HPDE6-E6E7 (cell line): ENCODE data around the gene EGFR.

Source experiments
- DNase-seq: peaks from one replicate; pipeline ENCODE4 v3.0.0; 2011; ENCODE audit warnings: missing footprints; ENCODE audit errors: extremely low spot score

EGFR gene

DNA sequence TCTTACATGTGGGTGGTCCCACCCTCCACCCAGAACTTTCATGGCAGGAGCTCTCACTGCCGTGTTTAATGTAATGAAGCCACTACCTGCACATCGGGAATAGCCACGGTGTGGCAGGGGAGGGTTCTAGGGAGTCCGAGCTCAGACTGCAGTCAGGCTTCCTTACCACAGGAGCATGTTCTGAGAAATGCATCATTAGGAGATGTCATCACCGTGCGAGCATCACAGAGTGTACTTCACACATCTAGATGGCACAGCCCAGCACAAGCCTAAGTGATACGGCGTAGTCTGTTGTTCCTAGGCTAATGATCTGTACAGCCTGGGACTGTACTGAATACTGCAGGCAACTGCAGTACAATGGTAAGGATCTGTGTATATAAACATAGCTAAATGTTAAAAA lies 193.4 kb downstream of the EGFR start:
- DNase-seq: no peak

DNA sequence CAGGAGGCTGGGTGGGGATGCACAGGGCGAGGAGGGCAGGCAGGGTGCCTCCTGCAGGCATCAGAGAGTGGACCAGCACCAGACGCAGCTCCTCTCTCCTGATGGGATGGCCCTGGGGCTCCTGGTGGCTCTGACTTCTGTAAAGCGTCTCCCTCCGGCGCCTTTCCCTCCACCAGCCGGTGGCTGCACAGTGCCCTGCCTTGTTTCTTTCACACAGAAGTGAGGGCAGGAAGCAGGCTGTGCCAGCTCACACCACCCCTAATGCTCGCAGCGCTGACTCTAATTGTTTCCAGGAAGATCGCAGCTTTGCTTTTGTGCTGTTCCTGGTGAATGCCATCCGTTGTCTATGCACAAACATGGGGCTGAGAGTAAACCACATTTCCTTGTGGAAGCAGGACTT lies 194.0 kb downstream of the EGFR start:
- DNase-seq: no peak

DNA sequence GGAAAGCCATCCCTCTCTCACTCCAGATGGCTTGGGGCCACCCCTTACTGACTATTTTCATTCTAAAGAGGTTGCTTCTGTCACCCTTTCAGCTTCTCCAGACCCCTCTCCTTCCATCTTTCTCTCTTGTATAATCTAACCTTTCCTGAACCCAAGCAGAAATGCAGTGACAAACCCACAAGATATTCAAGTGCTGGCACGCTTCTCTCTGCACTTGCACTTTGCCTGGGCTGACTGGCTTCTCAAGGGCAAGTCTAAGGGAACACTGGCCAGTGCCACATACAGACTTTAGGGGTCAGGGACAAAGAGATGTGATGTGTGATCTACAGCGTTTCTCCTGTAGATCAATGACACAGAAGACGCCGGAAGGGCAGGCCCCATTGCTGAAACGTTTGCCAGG lies 195.9 kb downstream of the EGFR start:
- DNase-seq: no peak

DNA sequence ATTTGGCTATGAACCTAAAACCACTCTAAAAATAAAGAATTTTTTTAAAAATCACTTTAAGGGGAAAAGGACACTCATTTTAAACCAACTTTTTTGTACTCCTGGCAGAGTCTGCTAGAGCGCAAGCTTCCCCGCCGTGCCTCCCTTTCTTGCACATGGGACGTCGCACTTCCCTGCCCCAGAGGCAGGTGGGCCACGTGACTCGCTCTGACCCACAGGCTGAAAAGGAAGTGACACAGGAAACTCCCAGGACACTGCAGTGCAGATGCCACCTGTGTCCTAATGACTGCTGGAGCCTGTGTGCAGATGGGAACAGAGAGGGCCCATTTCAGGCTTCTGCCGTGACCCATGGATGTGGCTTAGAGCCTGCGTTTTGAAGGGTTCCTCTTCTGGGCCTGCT lies 204.2 kb downstream of the EGFR start:
- no peak for DNase-seq

DNA sequence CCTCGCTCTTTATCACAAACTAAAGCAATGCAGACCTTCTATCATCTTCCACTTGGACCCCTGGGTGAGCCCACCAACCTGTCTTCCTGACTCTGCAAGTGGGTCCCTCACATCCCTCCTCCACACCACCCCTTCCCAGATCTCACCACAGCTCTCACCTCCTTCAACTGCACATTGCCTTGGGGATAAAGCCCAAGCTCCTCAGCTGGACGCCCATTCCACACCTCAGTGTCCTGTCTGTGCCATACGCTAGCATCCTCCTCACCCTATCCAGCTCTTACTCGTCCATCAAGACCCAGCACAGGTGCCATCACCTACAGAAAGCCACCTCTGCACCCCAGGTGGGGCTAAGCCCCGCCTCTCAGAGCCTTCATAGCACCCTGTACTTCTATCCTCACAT lies 205.3 kb downstream of the EGFR start:
- DNase-seq: no peak

DNA sequence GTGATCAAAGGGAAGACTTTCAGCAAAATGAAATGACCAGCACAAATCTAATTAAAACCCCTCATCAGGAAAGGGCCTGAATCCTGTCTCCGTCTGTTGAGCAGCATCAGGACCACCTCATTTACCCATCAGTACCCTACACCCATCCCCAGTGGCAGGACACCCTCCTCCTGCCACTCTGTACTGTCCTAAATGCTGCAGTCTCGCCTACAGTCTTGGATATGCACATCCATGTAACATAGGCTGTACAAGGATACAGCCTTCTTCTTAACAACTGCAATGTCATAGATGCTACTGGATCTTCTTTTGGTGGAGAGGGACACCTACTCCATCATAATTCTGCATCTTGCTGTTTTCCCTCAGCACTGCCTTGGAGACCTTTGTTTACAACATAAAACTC lies 206.0 kb downstream of the EGFR start:
- DNase-seq: no peak

DNA sequence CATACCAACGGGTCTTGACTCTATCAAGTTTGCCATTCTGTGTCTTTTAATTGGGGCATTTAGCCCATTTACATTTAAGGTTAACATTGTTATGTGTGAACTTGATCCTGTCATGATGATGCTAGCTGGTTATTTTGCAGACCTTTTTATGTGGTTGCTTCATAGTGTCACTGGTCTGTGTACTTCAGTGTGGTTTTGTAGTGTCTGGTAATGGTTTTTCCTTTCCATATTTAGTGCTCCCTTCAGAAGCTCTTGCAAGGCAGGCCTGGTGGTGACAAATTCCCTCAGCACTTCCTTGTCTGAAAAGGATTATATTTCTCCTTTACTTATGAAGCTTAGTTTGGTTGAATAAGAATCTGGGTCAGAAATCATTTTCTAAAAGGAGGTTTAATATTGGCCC lies 211.2 kb downstream of the EGFR start:
- DNase-seq: no peak

DNA sequence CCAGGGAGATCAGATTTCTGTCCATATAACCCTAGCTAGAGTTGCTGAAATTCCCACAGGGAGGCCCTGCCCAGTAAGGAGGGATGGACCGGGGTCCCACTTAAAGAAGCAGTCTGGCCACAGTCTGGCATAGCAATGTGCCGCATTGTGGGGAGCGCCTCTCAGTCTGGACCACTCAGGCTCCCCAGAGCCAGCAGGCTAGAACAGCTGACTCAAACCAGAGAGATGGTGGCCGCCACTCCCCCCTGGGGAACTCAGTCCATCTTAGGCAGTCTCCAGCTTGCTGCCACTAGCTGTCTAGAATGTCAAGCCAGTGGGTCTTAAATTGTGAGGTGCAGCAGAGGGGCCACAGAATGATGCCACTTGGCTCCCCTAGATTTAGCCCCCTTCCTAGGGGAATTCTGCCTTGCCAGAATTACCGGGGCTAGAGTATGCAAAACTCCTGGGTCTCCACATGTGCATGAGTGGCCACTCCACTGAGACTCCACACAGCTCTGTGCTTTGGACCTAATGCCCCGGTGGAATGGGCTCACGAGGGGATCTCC lies 213.0 kb downstream of the EGFR start:
- DNase-seq: no peak

DNA sequence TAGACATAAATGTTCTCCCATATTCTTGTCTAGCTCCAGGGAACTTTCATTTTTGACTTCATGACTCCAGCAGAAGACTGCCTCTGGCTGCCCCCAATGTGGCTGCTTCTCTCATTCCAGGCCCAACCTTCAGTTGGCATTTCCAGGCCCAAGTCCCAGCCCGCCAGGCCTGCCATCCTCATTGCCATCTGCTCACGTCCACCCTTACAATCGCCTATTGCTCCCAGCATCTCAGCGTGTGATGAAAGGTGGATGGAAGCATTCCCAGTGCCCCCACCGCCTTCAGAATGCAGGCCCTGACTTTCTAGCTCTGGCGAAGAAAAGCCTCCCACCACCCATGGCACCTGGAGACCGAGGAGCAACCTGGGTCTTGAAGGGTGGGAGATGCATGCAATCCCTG lies 214.2 kb downstream of the EGFR start:
- no peak for DNase-seq

DNA sequence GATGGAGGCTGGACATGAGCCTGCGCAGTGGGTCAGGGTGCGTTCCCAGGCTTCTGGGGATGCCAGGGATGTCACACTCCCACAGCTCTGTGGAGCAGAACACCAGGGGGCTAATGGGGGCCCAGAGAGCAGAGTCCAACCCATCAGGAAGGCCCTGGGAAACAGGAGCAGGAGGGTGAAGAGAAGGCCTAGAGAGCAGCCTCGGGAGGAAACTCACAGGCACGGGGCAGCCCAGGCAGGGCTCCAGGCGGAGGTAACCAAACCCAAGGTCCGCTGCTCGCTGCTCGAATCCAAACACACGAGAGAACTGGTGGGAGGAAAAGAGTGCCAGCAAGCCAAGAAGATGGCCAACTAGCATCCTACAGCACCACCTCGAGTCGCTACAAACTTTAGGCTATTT lies 215.6 kb downstream of the EGFR start:
- DNase-seq: no peak

DNA sequence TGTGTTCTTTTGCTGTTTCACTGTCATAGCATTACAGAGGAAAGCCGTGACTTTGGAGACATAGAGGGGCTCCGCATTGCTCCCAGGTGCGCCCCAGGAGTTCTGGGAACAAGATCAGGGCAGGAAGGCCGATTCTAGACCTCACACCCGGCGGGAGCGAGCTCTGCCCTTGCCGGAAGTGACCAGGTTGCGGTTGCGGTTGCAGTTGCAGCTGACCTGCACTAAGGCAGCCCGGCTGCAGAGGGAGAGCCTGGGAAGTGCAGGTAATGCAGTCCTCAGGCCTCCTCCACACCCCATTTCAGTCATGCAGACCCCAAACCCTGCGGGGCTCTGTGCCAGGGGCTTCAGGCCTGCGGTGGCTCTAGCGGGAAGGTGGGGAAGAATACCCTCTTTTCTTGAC lies 216.3 kb downstream of the EGFR start:
- no peak for DNase-seq

DNA sequence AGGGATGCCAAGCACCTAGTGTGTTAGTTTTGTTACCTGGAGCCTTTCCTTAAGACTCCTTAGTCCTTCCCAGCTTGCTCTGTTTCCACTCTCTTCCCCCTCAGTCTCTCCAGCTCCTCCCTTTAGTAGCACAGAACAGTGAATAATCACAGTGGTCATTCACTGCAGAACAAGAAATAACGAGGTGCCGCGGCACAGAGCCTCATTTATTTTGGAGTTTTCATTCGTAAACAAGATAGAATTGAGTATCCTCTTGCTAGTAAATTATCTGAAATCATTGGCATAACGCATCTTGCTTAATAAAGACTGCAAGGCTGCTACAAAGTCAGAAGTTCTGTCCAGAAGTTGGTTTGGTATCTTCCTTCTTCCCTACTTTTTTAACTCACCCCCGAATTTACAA lies 217.0 kb downstream of the EGFR start:
- DNase-seq: no peak

DNA sequence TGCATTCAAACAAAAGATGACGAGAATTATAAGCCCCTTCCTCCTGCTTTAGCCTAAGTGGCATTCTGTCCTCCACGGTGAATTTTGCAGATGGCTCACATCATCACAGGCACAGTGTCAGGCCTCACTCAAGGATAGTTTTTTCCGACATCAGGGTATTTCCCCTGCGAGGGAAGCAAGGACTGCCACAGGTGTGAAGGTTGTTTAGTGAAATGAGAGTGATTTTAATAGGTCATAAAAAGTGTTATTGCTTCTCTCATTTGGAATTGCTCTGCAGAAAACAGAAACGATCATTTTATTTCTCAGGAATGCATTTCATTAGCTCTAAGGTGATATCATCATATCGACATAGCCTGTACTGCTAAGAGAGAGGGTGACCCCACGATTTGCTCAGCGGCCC lies 217.7 kb downstream of the EGFR start:
- no peak for DNase-seq

DNA sequence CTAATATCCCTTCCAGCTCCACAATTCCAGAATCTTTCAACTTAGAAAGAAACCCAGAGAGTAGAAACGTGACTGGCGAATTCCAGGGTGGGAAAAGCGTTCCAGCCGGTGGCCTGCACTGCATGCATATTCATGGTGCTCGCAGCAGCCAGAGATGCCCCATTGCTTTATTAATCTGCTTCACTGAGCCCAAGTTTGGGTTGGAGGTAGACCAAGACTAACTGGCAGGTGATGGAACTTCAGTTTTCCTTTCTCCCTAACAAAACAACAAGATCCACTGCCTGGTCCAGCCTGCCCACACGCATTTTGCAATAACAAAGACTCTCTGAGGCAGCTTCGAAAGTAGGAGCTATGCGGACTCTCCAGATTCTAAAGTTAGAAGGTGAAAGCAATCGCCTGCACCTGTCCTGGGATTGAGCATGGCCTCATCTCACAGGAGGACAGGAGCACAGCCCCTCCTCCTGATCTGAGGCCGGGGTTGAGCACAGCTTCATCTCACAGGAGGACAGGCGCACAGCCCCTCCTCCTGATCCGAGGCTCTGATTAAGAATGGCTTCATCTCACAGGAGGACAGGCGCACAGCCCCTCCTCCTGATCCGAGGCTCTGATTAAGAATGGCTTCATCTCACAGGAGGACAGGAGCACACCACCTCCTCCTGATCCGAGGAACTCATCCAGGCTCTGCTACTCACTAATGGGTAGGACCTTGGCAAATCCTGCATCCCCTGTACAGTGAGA lies 218.5 kb downstream of the EGFR start:
- DNase-seq: no peak

DNA sequence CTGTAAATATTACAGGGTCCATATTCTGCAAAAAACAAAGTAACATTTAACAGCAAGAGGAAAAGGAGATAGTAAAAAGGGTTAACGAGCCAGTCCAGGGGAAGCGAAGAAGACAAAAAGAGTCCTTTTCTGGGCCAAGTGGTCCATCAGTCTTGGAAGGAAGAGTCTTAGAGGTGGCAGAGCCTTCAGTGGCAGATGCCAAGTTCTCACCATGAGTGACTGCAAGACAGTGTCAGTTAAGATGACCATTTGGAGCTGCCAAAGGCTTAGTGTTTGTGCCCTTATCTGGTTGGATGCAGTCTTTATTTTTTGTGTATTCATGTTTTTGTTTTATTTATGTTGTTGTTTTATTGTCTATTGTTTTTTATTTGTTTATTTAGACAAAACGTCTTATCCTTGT lies 220.6 kb downstream of the EGFR start:
- no peak for DNase-seq

DNA sequence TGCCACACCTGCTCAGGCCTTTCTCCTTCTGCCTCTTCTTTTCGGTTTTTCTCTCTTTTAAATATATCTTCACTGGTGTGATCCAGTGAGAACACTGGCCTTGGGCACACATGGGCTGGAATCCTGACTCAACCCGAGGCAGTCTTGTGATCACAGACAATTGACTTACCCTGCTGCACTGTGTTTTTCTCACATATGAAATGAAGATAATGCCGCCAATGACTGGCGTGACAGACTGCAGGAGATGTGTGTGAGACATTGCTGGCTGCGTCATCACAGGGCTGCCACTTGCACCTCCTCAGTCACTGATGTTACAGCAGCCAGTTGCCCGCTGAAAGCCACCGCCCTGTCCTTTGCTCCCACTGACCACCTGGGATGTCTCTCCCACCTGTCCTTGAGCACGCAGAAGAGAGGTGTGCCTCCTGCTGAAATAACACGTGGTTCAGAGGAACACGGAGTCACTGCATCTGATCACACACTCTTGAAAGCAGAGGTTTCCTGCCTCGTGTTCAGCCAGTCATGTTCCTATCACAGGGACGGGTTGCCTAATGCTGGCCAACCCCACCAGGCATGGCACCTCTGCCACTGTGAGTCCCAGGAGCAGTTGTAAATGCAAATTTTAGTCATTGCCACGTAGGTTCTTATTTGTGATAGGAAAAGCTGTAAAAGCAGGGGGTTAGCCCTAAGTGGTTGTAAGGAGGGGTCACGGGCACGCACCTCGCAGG lies 221.8 kb downstream of the EGFR start:
- no peak for DNase-seq

DNA sequence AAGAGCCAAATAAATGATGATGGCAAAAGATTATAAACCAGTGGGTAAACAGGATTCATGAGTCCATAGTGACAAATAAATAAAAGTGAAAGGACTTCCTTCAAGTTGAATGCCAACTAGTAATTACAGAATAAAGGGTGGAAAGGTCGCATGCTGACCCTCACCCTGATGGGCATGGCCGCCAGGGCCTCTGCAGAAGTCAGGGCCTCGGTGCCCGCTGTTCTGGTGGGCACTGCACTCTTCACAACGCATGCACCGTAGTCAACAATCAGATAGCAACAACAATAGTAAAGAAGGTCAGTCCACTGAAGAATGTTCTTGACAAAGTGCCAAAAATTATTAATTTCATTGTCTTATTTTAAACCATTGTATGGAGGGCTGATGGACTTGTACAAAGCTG lies 223.1 kb downstream of the EGFR start:
- DNase-seq: no peak

DNA sequence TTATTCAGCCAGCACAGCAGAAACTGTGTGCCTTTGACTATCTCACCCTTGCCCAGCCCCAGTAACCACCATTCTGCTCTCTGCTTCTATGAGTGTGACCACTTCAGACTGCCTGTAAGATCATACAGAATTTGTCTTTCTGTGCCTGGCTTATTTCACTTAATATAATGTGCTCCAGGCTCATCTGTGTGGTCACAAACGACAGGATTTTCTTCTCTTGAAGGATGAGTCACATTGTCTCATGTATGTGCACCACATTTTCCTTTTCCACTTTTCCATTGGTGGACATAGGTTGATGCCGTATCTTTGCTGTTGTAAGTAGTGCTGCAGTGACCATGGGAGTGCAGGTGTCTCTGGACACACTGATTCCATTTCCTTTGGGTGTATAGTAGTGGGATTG lies 223.8 kb downstream of the EGFR start:
- no peak for DNase-seq

DNA sequence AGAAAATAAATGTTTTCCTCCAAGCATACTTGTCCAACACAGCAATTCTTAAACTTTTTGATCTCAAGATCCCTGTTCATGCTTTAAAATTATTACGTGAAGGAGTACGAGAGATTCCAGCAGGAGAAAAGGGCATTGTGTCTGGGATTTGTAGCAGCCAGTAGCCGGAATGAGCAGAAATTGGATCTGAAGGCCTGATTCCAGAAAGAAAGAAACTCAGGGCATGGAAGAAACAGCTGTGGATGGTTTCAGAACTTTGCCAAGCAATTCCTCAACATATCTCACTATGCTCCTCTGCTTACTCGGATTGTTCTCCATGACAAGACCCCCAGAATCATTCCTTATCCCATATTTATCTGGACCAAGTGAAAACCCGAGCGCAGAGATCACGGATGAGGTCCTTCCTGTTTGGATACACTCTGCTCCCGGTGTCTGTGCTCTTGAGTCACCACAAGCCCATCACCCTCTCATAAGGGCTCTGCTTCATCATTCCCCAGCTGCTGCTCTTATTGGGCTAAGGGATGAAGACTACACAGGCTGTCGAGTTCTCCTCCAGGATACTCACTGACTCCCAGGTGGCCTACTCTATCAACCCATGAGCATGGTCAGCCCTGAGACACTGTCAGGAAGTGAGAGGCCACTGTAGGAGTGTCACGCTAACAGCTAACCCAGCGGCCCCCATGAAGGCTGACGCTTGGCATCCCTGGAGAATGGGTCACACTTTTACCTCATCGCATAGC lies 225.4 kb downstream of the EGFR start:
- DNase-seq: no peak

DNA sequence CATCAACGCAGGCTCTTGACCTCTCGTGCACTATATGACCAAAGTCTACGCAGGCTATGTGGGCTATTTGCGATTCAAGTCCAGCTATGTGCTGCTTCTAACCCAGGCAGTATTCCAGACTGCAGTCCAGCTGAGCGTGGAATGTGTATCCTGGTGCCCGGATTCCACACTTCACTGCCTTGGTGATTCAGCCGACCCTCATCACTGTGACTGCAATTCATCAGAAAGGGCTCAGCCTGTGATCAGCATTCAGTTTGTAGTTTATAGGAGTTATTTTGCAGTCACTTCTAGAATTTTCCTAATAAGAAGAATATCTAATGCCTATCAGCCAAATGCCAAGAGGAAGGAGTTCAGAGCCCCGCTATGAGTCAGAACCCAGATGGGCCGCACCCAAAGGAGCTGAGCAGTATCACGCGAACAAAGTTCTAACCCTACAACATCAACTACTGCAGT lies 226.5 kb downstream of the EGFR start:
- DNase-seq: peak; percentile 23

DNA sequence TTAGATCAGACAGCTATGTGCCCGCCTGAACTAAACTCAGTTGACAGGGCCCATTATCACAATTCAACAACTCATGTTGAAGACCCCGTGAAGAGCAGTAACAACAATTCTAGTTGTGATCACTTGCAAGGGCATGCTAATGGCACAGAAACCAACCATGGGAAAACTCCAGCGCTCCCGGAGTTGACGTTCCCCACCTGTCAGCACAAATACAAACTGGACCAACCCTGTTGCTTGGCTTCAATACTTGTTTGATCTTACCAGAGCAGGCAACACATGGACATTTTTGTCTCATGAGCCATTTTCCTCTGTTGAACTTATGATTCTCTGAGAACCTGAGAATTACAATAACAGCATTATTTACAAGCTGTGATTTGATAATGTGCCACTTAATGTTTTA lies 227.4 kb downstream of the EGFR start:
- DNase-seq: peak; percentile 34

DNA sequence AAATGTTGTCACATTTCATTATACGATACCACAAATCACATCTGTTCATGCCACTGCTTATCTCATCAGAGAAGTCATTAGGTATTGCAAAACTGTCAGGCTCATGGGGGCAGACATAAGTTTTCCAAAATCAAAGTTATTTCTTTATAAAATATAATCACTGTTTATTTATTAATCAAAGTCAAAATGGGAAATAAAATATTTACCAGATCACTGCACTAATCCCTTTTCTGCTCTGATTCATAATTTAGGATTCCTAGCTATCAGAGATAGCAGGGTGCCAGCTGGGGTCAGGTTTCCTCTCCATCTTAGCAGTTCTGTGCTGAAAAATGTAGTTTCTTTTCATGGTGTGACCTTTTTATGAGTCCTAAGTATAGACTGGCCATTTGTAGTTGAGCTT lies 228.6 kb downstream of the EGFR start:
- no peak for DNase-seq

DNA sequence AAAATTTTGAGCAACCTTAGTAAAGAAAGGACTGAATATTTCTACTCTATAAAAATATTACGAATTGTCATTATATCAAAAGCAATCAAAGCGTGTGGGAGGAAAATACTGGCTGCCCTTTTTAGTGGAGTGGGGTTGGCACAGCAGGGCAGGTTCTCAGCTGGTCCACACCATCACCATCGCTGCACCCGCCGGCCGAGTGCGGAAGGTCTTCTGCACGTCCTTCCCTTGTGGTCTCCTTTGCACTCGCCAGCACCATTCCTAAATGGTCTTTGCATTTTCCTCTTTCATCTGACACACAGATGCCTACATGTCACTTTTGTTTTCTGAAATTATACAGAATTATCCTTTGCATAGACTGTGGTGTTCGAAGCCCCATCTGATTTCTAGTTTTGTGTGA lies 229.7 kb downstream of the EGFR start:
- DNase-seq: no peak
